Gastroesophageal sphincter (tissue), 3 donors: Measurements from ENCODE around the gene DLGAP4.

Experiments
- CTCF ChIP-seq, 4 experiments: fragments of 200-600 bp in 2 of 4; fragments of 450-650 bp in 2 of 4; sonication (generic) in 1 of 4; IDR thresholded peaks; one replicate each; pipeline ENCODE4 v1.5.1; 2017 to 2019; ENCODE audit warnings: antibody characterized with exemption in 4 of 4, mild to moderate bottlenecking in 2 of 4, moderate library complexity in 2 of 4
- EP300 ChIP-seq: sonication (generic); formaldehyde crosslinking; IDR thresholded peaks from one replicate; pipeline ENCODE4 v1.6.1; 2017; ENCODE audit warnings: antibody characterized with exemption, mild to moderate bottlenecking
- POLR2A ChIP-seq, 2 donors: fragments of 450-650 bp; IDR thresholded peaks; one replicate each; pipeline ENCODE4 v1.6.1; 2017; ENCODE audit warnings: antibody characterized with exemption in 2 of 2, mild to moderate bottlenecking in 2 of 2, moderate library complexity in 1 of 2
- POLR2AphosphoS5 ChIP-seq: sonication (generic); formaldehyde crosslinking; IDR thresholded peaks from one replicate; pipeline ENCODE4 v1.6.1; 2017; ENCODE audit warnings: antibody characterized with exemption

- TF ChIP-seq CTCF (IDR thresholded peaks at IDR 0.05), result no peak
- TF ChIP-seq POLR2AphosphoS5, result no peak
- no peak for TF ChIP-seq POLR2A (IDR thresholded peaks at IDR 0.05)
- no peak for TF ChIP-seq EP300
Observed at GRCh38 chr20:36272547-36273220, 33.5 kb upstream of the DLGAP4 start.
